Neuronal stem cell (in vitro differentiated cells): ENCODE data around the gene IL15RA.

Experiments used
- DNase-seq: peaks from one replicate; pipeline ENCODE4 v3.0.0-alpha.2; 2013; ENCODE audit warnings: low spot score
- H2AFZ ChIP-seq: one replicate; pipeline ENCODE4 v1.6.1; 2013; ENCODE audit warnings: mild to moderate bottlenecking, low read length, inconsistent platforms
- H2AK5ac ChIP-seq: 2 replicates; pipeline ENCODE4 v1.6.1; 2013; ENCODE audit warnings: low read depth, mild to moderate bottlenecking, inconsistent platforms, low read length, moderate library complexity, mixed read lengths
- H2BK120ac ChIP-seq: 2 replicates; pipeline ENCODE4 v1.6.1; 2013; ENCODE audit warnings: low read depth, mild to moderate bottlenecking, inconsistent platforms, low read length, moderate library complexity, mixed read lengths
- H2BK12ac ChIP-seq: one replicate; pipeline ENCODE4 v1.6.1; 2013; ENCODE audit warnings: low read length, inconsistent platforms
- H2BK15ac ChIP-seq: 2 replicates; pipeline ENCODE4 v1.6.1; 2013; ENCODE audit warnings: mild to moderate bottlenecking, low read length, inconsistent platforms, mixed read lengths
- H2BK5ac ChIP-seq: one replicate; pipeline ENCODE4 v1.6.1; 2013; ENCODE audit warnings: inconsistent platforms, mild to moderate bottlenecking, low read length, moderate library complexity
- H3K14ac ChIP-seq: one replicate; pipeline ENCODE4 v1.6.1; 2013; ENCODE audit warnings: low read length, inconsistent platforms
- H3K18ac ChIP-seq: 2 replicates; pipeline ENCODE4 v1.6.1; 2013; ENCODE audit warnings: low read length, inconsistent platforms
- H3K23ac ChIP-seq: 2 replicates; pipeline ENCODE4 v1.6.1; 2013; ENCODE audit warnings: low read depth, mild to moderate bottlenecking, mixed read lengths, low read length, inconsistent platforms; ENCODE audit not compliant: poor library complexity
- H3K27ac ChIP-seq: replicated peaks from 3 replicates; pipeline ENCODE4 v1.5.1; 2013; ENCODE audit warnings: low read length, inconsistent platforms
- H3K27me3 ChIP-seq, 3 experiments: 2 replicates each; pipeline ENCODE4 v1.6.1; 2013; ENCODE audit warnings: low read length in 3 of 3, mild to moderate bottlenecking in 2 of 3, inconsistent platforms in 1 of 3, low read depth in 1 of 3, mixed read lengths in 1 of 3, moderate library complexity in 1 of 3; ENCODE audit not compliant: control insufficient read depth in 3 of 3, insufficient read depth in 3 of 3
- H3K36me3 ChIP-seq, 2 donors: replicated peaks in 1 of 2; 2 replicates each; pipeline ENCODE4 v1.6.1; 2013; ENCODE audit warnings: low read length in 2 of 2; ENCODE audit not compliant: control insufficient read depth in 2 of 2, insufficient read depth in 2 of 2
- H3K4ac ChIP-seq: 2 replicates; pipeline ENCODE4 v1.6.1; 2013; ENCODE audit warnings: inconsistent platforms, mild to moderate bottlenecking, low read length, moderate library complexity
- H3K4me1 ChIP-seq, 2 donors: 1 replicate in 1 of 2; 2 replicates in 1 of 2; pipeline ENCODE4 v1.6.1; 2013; ENCODE audit warnings: low read length in 2 of 2, low read depth in 1 of 2; ENCODE audit not compliant: control insufficient read depth in 2 of 2, insufficient read depth in 1 of 2
- H3K4me2 ChIP-seq: one replicate; pipeline ENCODE4 v1.6.1; 2013; ENCODE audit warnings: mild to moderate bottlenecking, low read length, inconsistent platforms; ENCODE audit not compliant: insufficient read depth, poor library complexity, severe bottlenecking
- H3K4me3 ChIP-seq, 2 donors: 2 replicates each; pipeline ENCODE4 v1.5.1; 2013; ENCODE audit warnings: low read length in 2 of 2, mild to moderate bottlenecking in 2 of 2, inconsistent platforms in 1 of 2, moderate library complexity in 1 of 2
- H3K79me1 ChIP-seq: one replicate; pipeline ENCODE4 v1.6.1; 2013; ENCODE audit warnings: low read depth, mild to moderate bottlenecking, inconsistent platforms, low read length, moderate library complexity
- H3K9ac ChIP-seq: one replicate; pipeline ENCODE4 v1.6.1; 2013; ENCODE audit warnings: mild to moderate bottlenecking, low read depth, low read length, inconsistent platforms; ENCODE audit not compliant: poor library complexity
- H3K9me3 ChIP-seq, 2 donors: replicated peaks in 1 of 2; 2 replicates each; pipeline versions ENCODE3 to v1.6.1; 2013; ENCODE audit warnings: low read length in 2 of 2, mild to moderate bottlenecking in 2 of 2, inconsistent platforms in 1 of 2, low read depth in 1 of 2, mixed read lengths in 1 of 2, moderate library complexity in 1 of 2; ENCODE audit not compliant: control insufficient read depth in 2 of 2, insufficient read depth in 1 of 2
- H4K8ac ChIP-seq: one replicate; pipeline ENCODE4 v1.6.1; 2013; ENCODE audit warnings: low read depth, mild to moderate bottlenecking, inconsistent platforms, low read length, moderate library complexity
- H4K91ac ChIP-seq: one replicate; pipeline ENCODE4 v1.6.1; 2013; ENCODE audit warnings: low read length, low read depth, mild to moderate bottlenecking, inconsistent platforms; ENCODE audit not compliant: poor library complexity
- WGBS, 2 donors: extraction: QIAGEN DNeasy Blood & Tissue Kit; methylation state at CpG; one replicate each; pipeline ENCODE4 v1.1.7; 2013; ENCODE audit warnings: missing lambda C conversion rate in 2 of 2, mixed read lengths in 1 of 2; ENCODE audit not compliant: insufficient read length in 2 of 2, insufficient replicate concordance in 1 of 2; ENCODE audit errors: extremely low coverage in 2 of 2; 5-methylcytosine and 5-hydroxymethylcytosine counted together

Gene IL15RA

DNA sequence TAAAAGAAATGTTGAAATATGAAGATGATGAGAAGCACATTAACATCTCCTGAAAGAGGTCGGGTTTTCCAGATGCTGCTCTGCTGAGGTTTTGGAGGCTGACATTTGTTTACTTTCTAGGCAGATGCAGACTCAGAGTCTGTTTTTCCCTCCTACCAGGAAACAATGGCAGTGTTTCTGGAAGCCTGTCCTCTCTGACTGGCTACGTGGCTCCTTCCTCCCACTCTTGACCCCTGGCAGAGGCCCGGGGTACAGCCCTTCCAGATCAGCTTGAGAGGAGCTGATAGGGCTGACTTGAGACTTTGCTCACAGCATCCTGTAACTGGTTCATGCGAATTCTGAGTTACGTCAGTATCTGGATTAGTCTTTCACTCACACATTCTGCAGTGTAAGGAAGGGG is 41.1 kb upstream of the IL15RA start:
- no peaks in the 10 kb centered on the region for H3K27me3 ChIP-seq
- no peaks in the 10 kb centered on the region for H3K9me3 ChIP-seq
- no peaks in the 10 kb centered on the region for H3K4me1 ChIP-seq
- H3K23ac ChIP-seq, result no peak overlapping the region
- H3K4ac ChIP-seq, result no peak overlapping the region
- H3K27ac ChIP-seq, result no peak overlapping the region
- no peak overlapping the region for H2BK120ac ChIP-seq
- H4K91ac ChIP-seq, result no peak overlapping the region
- H2AFZ ChIP-seq, result no peak overlapping the region
- no peak for DNase-seq
- no peak overlapping the region for H4K8ac ChIP-seq
- peak overlapping the region in 1 of 2 donors; percentile 66 for H3K4me3 ChIP-seq
- no peak overlapping the region for H3K9ac ChIP-seq
- H3K14ac ChIP-seq, result no peak overlapping the region
- WGBS, 2 donors, result no CpG with 5 or more reads among the region's 5 CpGs
- H3K36me3 ChIP-seq, result no peaks in the 10 kb centered on the region
- H2BK12ac ChIP-seq, result no peak overlapping the region
- H3K18ac ChIP-seq, result no peak overlapping the region
- no peak overlapping the region for H2AK5ac ChIP-seq
- H3K79me1 ChIP-seq, result no peaks in the 10 kb centered on the region
- no peak overlapping the region for H3K4me2 ChIP-seq
- H2BK5ac ChIP-seq, result no peak overlapping the region
- no peak overlapping the region for H2BK15ac ChIP-seq

DNA sequence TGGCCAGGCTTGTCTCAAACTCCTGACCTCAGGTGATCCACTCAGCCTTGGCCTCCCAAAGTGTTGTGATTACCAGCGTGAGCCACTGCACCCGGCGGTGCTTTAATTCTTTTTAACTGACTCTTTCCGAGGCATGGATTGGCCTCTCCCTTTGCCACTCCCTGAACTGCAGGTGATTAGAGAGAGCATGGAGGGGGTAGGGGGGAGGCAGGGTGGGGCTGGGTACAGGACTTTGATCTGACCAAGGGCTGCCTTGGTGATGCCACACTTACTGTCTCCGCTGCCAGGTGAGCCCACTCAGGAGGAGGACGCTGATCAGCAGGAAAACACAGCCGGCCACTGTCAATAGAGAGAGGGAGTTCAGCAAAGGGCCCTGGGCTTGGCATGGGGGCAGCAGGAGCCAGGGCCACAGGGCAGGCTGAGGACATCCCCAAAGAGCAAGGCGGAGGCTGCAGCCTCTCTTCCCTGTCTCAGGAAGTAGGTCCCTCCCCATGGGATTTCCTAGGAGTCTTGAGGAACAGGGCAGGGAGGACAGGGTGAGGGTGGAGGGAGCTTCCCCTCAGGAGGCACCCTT is 40.5 kb upstream of the IL15RA start:
- Histone ChIP-seq H2AK5ac (no peak overlapping the region), H4K8ac (no peak overlapping the region), H2BK5ac (no peak overlapping the region), H3K4me2 (no peak overlapping the region), H3K9me3 (no peaks in the 10 kb centered on the region), H3K4me1 (no peaks in the 10 kb centered on the region), H3K14ac (peak overlapping the region; percentile 92), H3K4ac (no peak overlapping the region), H2BK12ac (no peak overlapping the region), H3K79me1 (no peaks in the 10 kb centered on the region), H3K27ac (no peak overlapping the region), H3K18ac (no peak overlapping the region), H3K36me3 (no peaks in the 10 kb centered on the region), H4K91ac (no peak overlapping the region), H3K4me3 (no peak overlapping the region), H2BK15ac (no peak overlapping the region), H2AFZ (no peak overlapping the region), H3K27me3 (no peaks in the 10 kb centered on the region), H3K23ac (no peak overlapping the region), H3K9ac (no peak overlapping the region), H2BK120ac (no peak overlapping the region)
- DNase-seq, result no peak
- no CpG with 5 or more reads among the region's 8 CpGs for WGBS, 2 donors

DNA sequence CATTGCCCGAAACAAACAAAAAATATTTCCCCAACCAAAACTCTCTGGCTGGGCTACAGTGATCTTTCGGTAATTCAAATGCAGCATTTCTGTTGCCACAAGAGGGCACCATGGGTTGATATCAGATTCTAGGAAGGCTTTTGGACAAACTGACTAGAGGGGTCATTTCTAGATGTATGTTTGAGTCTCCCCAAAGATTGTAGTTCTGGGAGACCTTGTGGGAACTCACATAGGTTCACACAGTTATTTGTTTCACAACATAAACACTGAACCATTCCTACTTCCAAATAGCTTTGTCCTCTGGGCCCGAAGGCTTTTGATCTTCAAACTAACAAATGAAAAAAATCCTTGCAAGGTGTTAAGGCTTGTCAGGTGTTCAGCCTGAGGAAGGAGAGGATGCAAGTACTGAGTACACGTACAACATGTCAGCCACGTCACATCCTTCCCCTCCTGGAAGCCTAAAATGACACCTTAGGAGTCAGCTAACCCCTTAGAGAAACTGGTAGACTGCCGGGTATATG is 37.0 kb upstream of the IL15RA start:
- H4K8ac ChIP-seq, result no peak overlapping the region
- no peak overlapping the region for H3K4me3 ChIP-seq
- no peak overlapping the region for H2AFZ ChIP-seq
- no peak overlapping the region for H3K4ac ChIP-seq
- H2BK15ac ChIP-seq, result no peak overlapping the region
- no peaks in the 10 kb centered on the region for H3K79me1 ChIP-seq
- DNase-seq, result no peak
- WGBS, 2 donors, result no CpG with 5 or more reads among the region's 6 CpGs
- no peak overlapping the region for H3K27ac ChIP-seq
- no peak overlapping the region for H2AK5ac ChIP-seq
- no peaks in the 10 kb centered on the region for H3K27me3 ChIP-seq
- no peak overlapping the region for H3K14ac ChIP-seq
- no peak overlapping the region for H2BK12ac ChIP-seq
- H2BK5ac ChIP-seq, result no peak overlapping the region
- H3K4me2 ChIP-seq, result no peak overlapping the region
- no peaks in the 10 kb centered on the region for H3K9me3 ChIP-seq
- no peak overlapping the region for H4K91ac ChIP-seq
- H3K9ac ChIP-seq, result no peak overlapping the region
- no peak overlapping the region for H3K18ac ChIP-seq
- H2BK120ac ChIP-seq, result no peak overlapping the region
- H3K36me3 ChIP-seq, result no peaks in the 10 kb centered on the region
- no peaks in the 10 kb centered on the region for H3K4me1 ChIP-seq
- no peak overlapping the region for H3K23ac ChIP-seq

DNA sequence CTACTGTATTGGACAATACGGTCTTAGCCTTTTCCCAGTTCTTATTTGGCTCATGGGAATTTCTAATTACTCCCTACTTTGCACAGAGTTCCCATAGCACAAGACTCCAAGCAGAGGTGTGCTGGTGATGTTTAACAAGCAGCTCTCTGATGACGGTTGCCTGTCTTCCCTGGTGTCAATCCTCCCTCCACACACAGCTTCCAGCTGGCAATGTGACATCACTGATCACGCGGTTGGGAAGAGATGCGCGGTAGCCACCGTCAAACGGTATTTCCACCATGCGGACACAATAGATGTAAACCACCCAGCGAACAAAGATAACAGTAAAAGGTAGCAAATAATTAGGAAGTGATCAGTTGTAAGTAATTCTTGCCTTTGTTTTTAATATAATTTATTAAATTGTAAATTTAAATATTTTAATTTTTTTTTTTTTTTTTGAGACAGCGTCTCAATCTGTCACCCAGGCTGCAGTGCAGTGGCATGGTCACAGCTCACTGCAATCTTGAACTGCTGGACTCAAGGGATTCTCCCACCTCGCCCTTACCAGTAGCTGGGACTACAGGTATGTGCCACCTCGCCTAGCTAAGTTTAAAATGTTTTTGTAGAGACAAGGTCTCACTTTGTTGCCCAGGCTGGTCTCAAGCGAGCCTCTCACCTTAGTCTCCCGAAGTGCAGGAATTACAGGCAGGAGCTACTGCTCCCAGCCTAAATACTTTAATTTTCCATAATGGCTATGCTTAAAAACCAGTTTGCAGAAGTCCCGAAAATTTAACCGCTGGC is 36.3 kb upstream of the IL15RA start:
- H3K9me3 ChIP-seq, result no peaks in the 10 kb centered on the region

More for the DNA sequence above, 36.3 kb upstream of the IL15RA start:
- no peak for DNase-seq
- no CpG with 5 or more reads among the region's 17 CpGs for WGBS, 2 donors
- Histone ChIP-seq H3K4ac (no peak overlapping the region), H3K9ac (no peak overlapping the region), H4K91ac (no peak overlapping the region), H2BK5ac (no peak overlapping the region), H3K79me1 (no peaks in the 10 kb centered on the region), H2BK120ac (no peak overlapping the region), H3K14ac (no peak overlapping the region), H3K4me2 (no peak overlapping the region), H2AK5ac (no peak overlapping the region), H3K36me3 (no peaks in the 10 kb centered on the region), H3K27me3 (no peaks in the 10 kb centered on the region), H3K27ac (no peak overlapping the region), H3K4me3 (no peak overlapping the region), H2BK15ac (no peak overlapping the region), H4K8ac (no peak overlapping the region), H3K23ac (no peak overlapping the region), H3K18ac (no peak overlapping the region), H2AFZ (no peak overlapping the region), H2BK12ac (no peak overlapping the region), H3K4me1 (no peaks in the 10 kb centered on the region)
